Pancreas (tissue), 10 donors: ENCODE data around the gene C2CD2L. TPM values are rescaled to one million over a fixed set of nuclear protein-coding genes. Genes with fewer than 3 reads are reported as not detected.

ENCODE experiments used
- ATAC-seq, 4 donors: fragments of 200-7000 bp; cut with Tn5 transposase; one replicate each; pipeline versions ENCODE4 v1.8.0 to v1.9.1; 2020; ENCODE audit warnings: mild to moderate bottlenecking in 4 of 4, moderate library complexity in 4 of 4
- DNase-seq, 6 donors: peaks; one replicate each; pipeline ENCODE4 v3.0.0-alpha.2; 2020
- FAIRE-seq: peaks from 2 replicates; lab custom pipeline; 2012; peaks lifted over from hg19 to GRCh38; lab: Jason Lieb, UNC
- H3K27ac ChIP-seq, 4 donors: fragments of 200-600 bp; sonication (generic); 1 replicate in 3 of 4; 2 replicates in 1 of 4; pipeline versions ENCODE4 v1.5.0 to v1.8.0; 2020
- H3K27me3 ChIP-seq, 4 donors: fragments of 200-600 bp; one replicate each; pipeline ENCODE4 v1.8.0; 2021
- H3K36me3 ChIP-seq, 3 donors: fragments of 200-600 bp; sonication (generic) in 1 of 3; one replicate each; pipeline versions ENCODE4 v1.5.0 to v1.8.0; 2020 to 2021
- H3K4me1 ChIP-seq, 3 donors: fragments of 200-600 bp; one replicate each; pipeline ENCODE4 v1.8.0; 2021
- H3K4me3 ChIP-seq, 4 donors: fragments of 200-600 bp; sonication (generic) in 2 of 4; one replicate each; pipeline versions ENCODE4 v1.5.0 to v1.8.0; 2020 to 2021
- H3K9me3 ChIP-seq, 4 donors: fragments of 200-600 bp; one replicate each; pipeline ENCODE4 v1.8.0; 2021
- CTCF ChIP-seq, 4 donors: fragments of 200-600 bp; sonication (generic) in 3 of 4; IDR thresholded peaks; one replicate each; pipeline versions ENCODE4 v1.5.0 to v1.8.0; 2021; ENCODE audit warnings: antibody characterized with exemption in 4 of 4
- WGBS, 2 donors: extraction: QIAGEN DNeasy Blood & Tissue Kit; methylation state at CpG; one replicate each; pipeline ENCODE4 v1.1.7; 2013; 5-methylcytosine and 5-hydroxymethylcytosine counted together
- intact Hi-C, 3 donors: fragments of 100-400 bp; cut with DNase I; formaldehyde crosslinking; loops; one replicate each; pipeline versions ENCODE4 v1.11.1 to v1.14.2; 2022
- polyA plus RNA-seq, 2 donors: library from polyadenylated mRNA; stranded (reverse); fragments of 200-250 nt; gene quantifications; one replicate each; pipeline ENCODE4 v1.2.3, GENCODE V29; 2013
- total RNA-seq, 6 donors: library from RNA; stranded (reverse); fragmentation: NEBNext Ultra II Directional in 4 of 6; extraction: Animal tissue kit (Norgen Biotek cat#: 25700) in 4 of 6; gene quantifications; one replicate each; pipeline versions ENCODE4 v1.2.1 to v1.2.4, GENCODE V29; 2021 to 2023
- donor health status: healthy with polysubstance abuse.
- donor health status: DM: no; HTN: no; CAD: no; lungs with moderate emphysema.
- donor health status: DM: no; HTN: no; CAD: no.
- donor health status: control.
- donor health status: control.
- donor health status: Bipolar disorder and iron deficiency.
- donor health status: DM: yes; HTN: yes; CAD: no.
- donor health status: DM: no; HTN: no; CAD: no.
- donor health status: DM: no; HTN: no; CAD: no.
- donor health status: DM: yes; HTN: yes; CAD: no.

The C2CD2L gene
- total and polyA plus RNA-seq, 8 donors = 4.9 to 12.3 (median 7.3) TPM

DNA sequence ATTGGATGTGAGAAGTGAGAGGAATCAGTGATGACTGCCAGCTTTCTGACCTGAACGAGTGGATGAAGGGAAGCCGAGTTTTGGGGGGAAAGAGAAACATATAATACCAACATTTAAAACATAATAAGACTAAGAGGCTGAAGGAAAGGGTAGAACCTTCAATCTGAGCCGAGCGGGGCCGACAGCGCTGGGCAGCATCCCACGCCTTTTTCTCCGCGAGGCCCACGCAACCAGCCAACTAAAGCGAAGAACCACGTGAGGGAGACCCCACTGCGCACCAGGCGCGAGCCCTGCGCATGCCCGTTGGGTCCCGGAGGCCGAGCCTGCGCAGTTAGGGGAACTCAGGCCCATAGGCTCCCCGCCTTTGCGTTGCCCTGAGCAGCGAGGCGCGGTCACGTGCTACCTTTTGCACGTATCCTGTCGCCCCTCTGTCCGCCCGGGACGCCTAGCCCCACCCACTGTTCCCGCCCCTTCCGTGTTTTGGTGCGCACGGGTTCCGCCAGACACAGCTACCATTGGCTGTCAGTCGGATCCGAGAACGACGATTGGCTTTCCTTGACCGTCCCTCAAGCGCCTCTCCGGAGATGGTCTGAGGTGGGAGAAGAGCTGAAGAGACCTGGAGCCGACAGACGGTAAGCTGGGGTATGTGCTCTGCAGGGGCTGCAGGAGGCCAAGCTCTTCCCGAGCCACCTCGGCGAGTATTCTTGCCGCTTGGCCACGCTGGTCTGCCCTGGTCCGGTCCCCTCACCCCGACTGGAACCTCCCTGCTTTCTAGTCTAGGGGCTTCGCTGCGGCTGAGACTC, 14.1 kb downstream of the C2CD2L start, which contains the start of gene HINFP:
HINFP (plus strand) TSS at position 573 of the 803 bp plus-strand sequence. CDS start 5,365 bp downstream, outside the sequence.
- intact Hi-C loops = no loop called here
- peak; percentile 73 for FAIRE-seq

DNA sequence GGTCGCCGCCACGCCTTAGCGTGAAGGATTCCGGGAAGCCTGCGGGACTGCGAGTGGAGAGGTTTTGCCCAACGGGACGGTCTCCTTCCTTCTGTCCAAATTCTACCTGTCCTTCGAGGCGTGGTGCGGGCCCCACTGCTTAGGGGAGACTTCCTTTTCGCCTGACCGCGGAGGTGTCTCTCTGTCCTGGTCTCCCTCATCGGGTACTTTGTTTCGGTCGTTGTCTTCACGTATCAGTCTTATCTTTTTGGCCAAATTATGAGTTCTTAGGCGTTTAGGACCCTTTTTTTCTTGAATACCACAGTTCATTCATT, 14.6 kb downstream of the C2CD2L start:
- H3K27me3 ChIP-seq = no peaks in the 10 kb centered on the region
- TF ChIP-seq CTCF (IDR thresholded peaks at IDR 0.05) = no peak
- 0% methylated on average over 20 of the region's 20 CpGs for WGBS, 2 donors
- peak overlapping the region; percentile 72 to 93 (median 79) for H3K4me3 ChIP-seq
- H3K27ac ChIP-seq = peak overlapping the region in 3 of 4 donors; percentile 49 to 57 (median 50)
- no peaks in the 10 kb centered on the region for H3K9me3 ChIP-seq
- no peaks in the 10 kb centered on the region for H3K36me3 ChIP-seq
- ATAC-seq (no peak), FAIRE-seq (no peak), DNase-seq (no peak)
- intact Hi-C loops = no loop called here
- peaks cover 6 to 18% (median 18%) of the 10 kb centered on the region in 3 donors for H3K4me1 ChIP-seq

More for the DNA sequence above, 14.1 kb downstream of the C2CD2L start, which contains the start of gene HINFP:
- H3K27me3 ChIP-seq = no peaks in the 10 kb centered on the region
- no peaks in the 10 kb centered on the region for H3K36me3 ChIP-seq
- 0 to 1% methylated on average over 54 of the region's 54 CpGs for WGBS, 2 donors
- no peaks in the 10 kb centered on the region for H3K9me3 ChIP-seq
- peak within 1 kb of the TSS; percentile 39 to 64 (median 55) for H3K27ac ChIP-seq
- ATAC-seq = peak; percentile 97 to 100 (median 99)
- DNase-seq = peak; percentile 98 to 100 (median 100)
- H3K4me1 ChIP-seq = peaks cover 6 to 15% (median 12%) of the 10 kb centered on the region in 3 donors
- H3K4me3 ChIP-seq = peak within 1 kb of the TSS; percentile 72 to 93 (median 79)
- no peak for TF ChIP-seq CTCF (IDR thresholded peaks at IDR 0.05)

GRCh38 chr11:119125821-119126220, 18.7 kb downstream of the C2CD2L start:
- 56 to 60% methylated on average over 6 of the region's 6 CpGs for WGBS, 2 donors
- DNase-seq (no peak), FAIRE-seq (no peak), ATAC-seq (no peak)
- Histone ChIP-seq H3K4me1 (peaks cover 6 to 20% (median 18%) of the 10 kb centered on the region in 3 donors), H3K27ac (peak overlapping the region in 2 of 4 donors; percentile 5 to 44), H3K9me3 (no peaks in the 10 kb centered on the region), H3K4me3 (no peak overlapping the region), H3K36me3 (peaks cover 0 to 4% (median 0%) of the 10 kb centered on the region in 3 donors), H3K27me3 (no peaks in the 10 kb centered on the region)
- TF ChIP-seq CTCF (IDR thresholded peaks at IDR 0.05) = no peak
- intact Hi-C loops = no loop called here

DNA sequence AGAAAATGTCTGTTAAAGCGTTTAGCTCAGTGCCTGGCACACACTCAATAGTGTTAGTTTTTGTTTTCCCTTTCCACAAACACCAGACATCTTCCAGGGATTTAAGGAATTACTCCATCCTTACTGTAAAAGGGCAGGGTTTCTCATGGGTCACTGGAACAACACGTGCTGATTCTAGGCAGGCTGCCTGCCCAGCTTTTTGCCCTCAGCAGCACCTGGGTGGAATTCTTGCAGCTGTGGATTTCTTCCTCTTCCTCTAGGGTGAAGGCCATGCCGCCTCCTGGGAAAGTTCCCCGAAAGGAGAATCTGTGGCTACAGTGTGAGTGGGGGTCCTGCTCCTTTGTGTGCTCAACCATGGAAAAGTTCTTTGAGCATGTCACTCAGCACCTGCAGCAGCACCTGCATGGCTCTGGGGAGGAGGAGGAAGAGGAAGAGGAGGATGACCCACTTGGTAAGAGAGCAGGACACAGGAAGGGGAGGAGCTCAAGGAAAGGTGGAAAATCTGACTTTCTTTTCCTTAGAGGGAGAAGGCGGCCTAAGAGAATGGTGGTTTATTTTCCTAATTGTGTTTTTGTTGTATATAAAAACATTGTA, 19.6 kb downstream of the C2CD2L start:
- H3K27me3 ChIP-seq = no peaks in the 10 kb centered on the region
- no peak for TF ChIP-seq CTCF (IDR thresholded peaks at IDR 0.05)
- peak in 1 of 6 donors; percentile 52 for DNase-seq
- WGBS, 2 donors = 30 to 41% methylated on average over 5 of the region's 5 CpGs
- H3K27ac ChIP-seq = peak overlapping the region in 3 of 4 donors; percentile 15 to 44 (median 33)
- H3K36me3 ChIP-seq = peaks cover 0 to 9% (median 7%) of the 10 kb centered on the region in 3 donors
- no peak for FAIRE-seq
- H3K9me3 ChIP-seq = no peaks in the 10 kb centered on the region
- intact Hi-C loops = no loop called here
- ATAC-seq = peak; percentile 52 to 82 (median 68)
- H3K4me1 ChIP-seq = peaks cover 6 to 20% (median 18%) of the 10 kb centered on the region in 3 donors
- H3K4me3 ChIP-seq = no peak overlapping the region
